HG02678 (cell line): Measurements from ENCODE around the gene PTCSC3.
"Not testable (repeated sequence)": the region's sequence is repeated elsewhere in the genome, so short reads cannot be mapped to it uniquely, and the experiment has no call there.

ENCODE experiments used
- ATAC-seq: cut with Tn5 transposase; IDR thresholded peaks from one replicate; pipeline ENCODE4 v1.9.1; 2021; ENCODE audit warnings: mild to moderate bottlenecking, moderate library complexity; ENCODE audit not compliant: unreplicated experiment

Gene PTCSC3

GRCh38 chr14:36174767-36175424, 1.6 kb downstream of the PTCSC3 start:
- ATAC-seq, result no peak

GRCh38 chr14:36173161-36173560, 3.4 kb downstream of the PTCSC3 start:
- ATAC-seq, result no peak

- ATAC-seq, result no peak
Measured at GRCh38 chr14:36171607-36172006, 4.9 kb downstream of the PTCSC3 start.

- no peak for ATAC-seq
Measured at GRCh38 chr14:36167431-36167830, 9.1 kb downstream of the PTCSC3 start.

GRCh38 chr14:36163451-36163850, 13.1 kb downstream of the PTCSC3 start:
- ATAC-seq, result no peak

- no peak for ATAC-seq
Measured at GRCh38 chr14:36162267-36162666, 14.3 kb downstream of the PTCSC3 start.

- no peak for ATAC-seq
Measured at GRCh38 chr14:36161776-36162175, 14.7 kb downstream of the PTCSC3 start.

GRCh38 chr14:36151335-36151734, 25.2 kb downstream of the PTCSC3 start:
- ATAC-seq, result no peak

GRCh38 chr14:36134038-36134437, 42.5 kb downstream of the PTCSC3 start:
- ATAC-seq, result no peak

- ATAC-seq, result no peak
Measured at GRCh38 chr14:36132826-36133225, 43.7 kb downstream of the PTCSC3 start.

GRCh38 chr14:36130186-36130585, 46.3 kb downstream of the PTCSC3 start:
- no peak for ATAC-seq

- ATAC-seq, result no peak
Measured at GRCh38 chr14:36129181-36129580, 47.3 kb downstream of the PTCSC3 start.

- ATAC-seq, result no peak
Measured at GRCh38 chr14:36113341-36113740, 63.2 kb downstream of the PTCSC3 start.

- no peak for ATAC-seq
Measured at GRCh38 chr14:36111822-36112583, 64.5 kb downstream of the PTCSC3 start.

GRCh38 chr14:36105401-36105800, 71.1 kb downstream of the PTCSC3 start:
- no peak for ATAC-seq

- ATAC-seq, result not testable (repeated sequence)
Measured at GRCh38 chr14:36104258-36104657, 72.3 kb downstream of the PTCSC3 start.

- ATAC-seq, result no peak
Measured at GRCh38 chr14:36099619-36100018, 76.9 kb downstream of the PTCSC3 start.

- ATAC-seq, result no peak
Measured at GRCh38 chr14:36097356-36097755, 79.2 kb downstream of the PTCSC3 start.

- no peak for ATAC-seq
Measured at GRCh38 chr14:36096090-36096489, 80.4 kb downstream of the PTCSC3 start.

- ATAC-seq, result no peak
Measured at GRCh38 chr14:36094963-36095362, 81.6 kb downstream of the PTCSC3 start.

GRCh38 chr14:36091096-36091495, 85.4 kb downstream of the PTCSC3 start:
- ATAC-seq, result peak; percentile 89

GRCh38 chr14:36087411-36087810, 89.1 kb downstream of the PTCSC3 start:
- ATAC-seq, result no peak
